GM18867 (cell line): ENCODE data around the gene PEX5.
"Not testable (repeated sequence)": the region's sequence is repeated elsewhere in the genome, so short reads cannot be mapped to it uniquely, and the experiment has no call there.

ENCODE experiments used
- ATAC-seq: cut with Tn5 transposase; IDR thresholded peaks from one replicate; pipeline ENCODE4 v1.9.1; 2021; ENCODE audit warnings: mild to moderate bottlenecking, moderate library complexity; ENCODE audit not compliant: unreplicated experiment

PEX5 gene

DNA sequence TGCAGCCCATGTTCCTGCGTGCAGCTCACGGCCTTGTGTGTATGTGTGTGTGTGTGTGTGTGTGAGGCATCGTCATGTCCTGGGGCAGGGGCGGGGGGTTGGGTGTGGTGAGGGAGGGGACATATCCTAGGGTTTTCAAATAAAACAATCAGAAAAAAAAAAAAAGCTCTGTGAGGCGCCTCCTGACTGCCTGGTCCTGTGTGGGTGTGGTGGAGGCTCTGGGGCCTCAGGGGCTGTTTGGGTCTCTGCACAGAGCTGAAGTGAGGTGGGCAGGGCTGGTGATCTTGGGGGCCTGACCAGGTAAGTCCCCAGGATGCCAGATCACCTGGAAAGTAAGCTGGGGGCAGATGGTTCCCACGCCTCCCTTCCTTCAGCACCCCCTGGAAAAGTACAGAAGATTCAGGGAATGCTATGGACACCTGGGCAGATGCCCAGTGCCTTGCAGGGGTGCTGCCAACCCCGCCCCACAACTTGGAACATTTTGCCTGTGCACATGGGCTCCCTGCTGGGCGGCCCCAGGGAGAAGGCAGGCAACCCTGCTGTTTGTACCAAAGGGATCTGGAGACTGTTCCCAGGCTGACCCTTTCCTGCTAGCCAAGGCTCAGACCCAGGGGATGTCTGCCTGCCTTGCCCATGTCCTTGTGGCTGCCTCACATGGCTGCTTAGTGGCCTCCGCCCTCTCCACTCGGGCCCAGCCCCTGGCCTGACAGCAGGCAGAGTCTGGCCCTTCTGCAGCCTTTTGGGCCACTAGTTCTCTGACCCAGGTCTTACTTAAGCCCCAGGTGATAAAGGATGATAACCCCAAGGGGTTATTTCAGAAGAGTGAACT is 30.5 kb upstream of the PEX5 start:
- no peak for ATAC-seq

- ATAC-seq, result no peak
These were observed 29.3 kb upstream of the PEX5 start for GRCh38 chr12:7160183-7160582.

DNA sequence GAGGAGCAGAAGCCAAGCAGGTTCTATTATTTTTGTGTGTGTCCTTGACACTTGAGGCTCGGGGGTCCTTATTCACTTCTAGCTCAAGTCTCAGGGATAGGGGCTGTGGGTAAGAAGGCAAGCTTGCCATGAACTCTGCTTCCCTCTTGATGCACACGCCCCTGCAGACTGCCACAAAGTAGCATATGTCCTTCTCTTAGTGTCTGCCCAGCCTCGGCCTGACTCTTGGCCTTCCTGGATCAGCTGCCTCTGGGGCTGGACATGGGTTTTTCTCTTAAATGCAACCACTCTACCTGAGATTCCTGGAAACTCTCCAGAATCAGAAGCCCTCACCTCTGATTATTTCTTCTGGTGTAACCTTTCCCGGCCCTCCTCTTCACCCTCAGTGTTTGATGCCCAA is 28.2 kb upstream of the PEX5 start:
- ATAC-seq, result no peak

DNA sequence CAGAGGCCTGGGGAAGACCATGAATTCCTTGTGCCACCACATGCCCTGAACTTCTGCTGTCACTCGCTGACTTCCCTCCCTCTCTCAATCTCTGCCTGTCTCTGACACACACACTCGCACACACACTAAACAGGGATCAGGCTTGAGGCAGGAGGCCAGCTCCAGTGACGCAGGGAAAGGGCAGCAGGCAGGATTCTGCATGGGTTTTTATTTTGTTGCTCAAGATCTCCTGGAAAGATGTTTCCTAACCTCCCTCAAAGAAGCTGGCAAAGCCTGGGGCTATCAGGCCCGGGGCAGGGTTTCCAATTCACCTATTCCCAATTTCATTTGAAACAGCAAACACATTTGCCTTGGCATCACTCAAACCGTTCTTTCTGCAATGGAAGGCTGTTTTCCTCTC is 27.7 kb upstream of the PEX5 start:
- ATAC-seq, result no peak

DNA sequence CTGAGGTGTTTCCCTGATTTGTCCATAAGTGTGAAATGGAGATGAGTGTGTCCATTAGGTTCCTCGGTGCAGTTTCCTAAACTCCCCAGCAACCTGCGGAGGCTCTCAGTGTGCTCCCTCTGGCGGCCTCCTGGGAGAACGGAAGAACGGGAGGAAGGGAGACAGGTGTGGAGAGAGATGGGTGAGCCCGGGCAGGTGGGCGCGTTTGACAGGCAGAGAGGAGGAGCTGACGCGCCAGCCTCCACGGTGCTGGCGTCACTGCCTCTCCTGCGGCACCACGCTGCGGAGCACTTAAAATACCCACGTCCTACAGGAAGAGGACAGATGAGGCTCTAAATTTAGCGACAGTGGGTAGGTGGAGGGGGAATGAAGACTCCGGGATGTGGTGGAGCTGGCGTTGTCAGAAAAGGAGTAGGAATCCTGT is 26.8 kb upstream of the PEX5 start:
- no peak for ATAC-seq

DNA sequence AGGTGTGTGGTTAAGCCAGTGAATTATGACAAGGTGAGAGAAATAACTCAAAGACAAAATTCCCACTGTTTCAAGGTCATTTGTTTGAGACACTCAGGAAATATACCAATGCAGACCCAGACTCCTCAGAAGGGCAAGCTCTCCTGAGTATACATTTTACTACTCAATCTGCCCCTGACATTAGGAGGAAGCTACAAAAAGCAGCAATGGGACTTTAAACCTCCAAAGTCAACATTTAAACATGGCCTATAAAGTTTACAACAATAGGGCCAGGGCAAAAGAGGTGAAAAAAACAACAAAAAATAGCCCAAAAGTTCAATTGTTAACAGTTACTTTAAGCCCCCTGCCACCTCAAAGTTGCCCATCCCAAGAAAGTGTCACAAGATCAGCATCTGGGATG is 19.5 kb upstream of the PEX5 start:
- no peak for ATAC-seq

GRCh38 chr12:7171854-7172253 is 17.6 kb upstream of the PEX5 start:
- no peak for ATAC-seq

DNA sequence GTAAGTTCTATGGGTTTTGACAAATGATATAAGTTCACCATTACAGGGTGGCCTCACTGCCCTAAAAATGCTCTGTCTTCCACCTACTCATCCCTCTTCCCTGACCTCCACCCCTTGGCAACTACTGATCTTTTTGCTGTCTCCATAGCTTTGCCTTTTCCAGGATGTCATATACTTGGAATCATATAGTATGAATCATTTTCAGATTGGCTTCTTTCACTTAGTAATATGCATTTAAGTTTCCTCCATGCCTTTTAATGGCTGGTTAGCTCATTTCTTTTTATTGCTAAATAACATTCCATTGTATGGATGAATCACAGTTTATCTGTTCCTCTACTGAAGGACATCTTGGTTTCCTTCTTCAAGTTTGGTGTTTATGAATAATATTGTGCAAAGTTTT is 14.0 kb upstream of the PEX5 start:
- no peak for ATAC-seq

DNA sequence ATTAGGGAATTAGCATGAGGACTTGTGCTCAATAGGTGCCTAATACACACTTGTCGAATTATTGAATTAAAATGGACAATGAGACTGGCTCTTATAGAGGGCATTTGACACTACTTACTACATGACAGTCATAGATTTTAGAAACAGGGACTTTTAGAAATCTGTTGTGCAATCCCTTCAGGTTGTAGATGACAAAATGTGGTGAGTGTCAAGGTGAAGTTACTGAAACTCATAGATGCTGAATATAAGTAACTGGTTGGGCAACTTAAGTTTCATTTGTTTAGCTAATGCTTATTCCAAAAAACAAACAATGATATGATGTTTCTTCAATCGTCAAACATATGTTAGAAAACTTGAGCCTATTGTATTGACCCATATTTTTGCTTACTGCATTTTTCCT is 12.9 kb upstream of the PEX5 start:
- ATAC-seq, result no peak

GRCh38 chr12:7178481-7178880 is 11.0 kb upstream of the PEX5 start:
- ATAC-seq, result no peak

GRCh38 chr12:7180685-7181084 is 8.8 kb upstream of the PEX5 start:
- no peak for ATAC-seq

DNA sequence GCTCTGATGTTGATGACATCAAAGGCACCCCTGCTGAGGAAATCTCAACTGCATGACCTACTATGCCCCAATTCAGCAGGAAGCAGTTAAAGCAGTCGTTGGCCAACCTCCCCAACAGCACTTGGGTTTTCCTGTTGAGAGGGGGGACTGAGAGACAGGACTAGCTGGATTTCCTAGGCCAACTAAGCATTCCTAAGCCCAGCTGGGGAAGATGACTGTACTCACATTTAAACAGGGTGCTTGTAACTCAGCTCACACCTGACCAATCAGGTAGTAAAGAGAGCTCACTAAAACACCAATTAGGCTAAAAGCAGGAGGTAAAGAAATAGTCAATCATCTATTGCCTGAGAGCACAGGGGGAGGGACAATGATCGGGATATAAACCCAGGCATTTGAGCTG is 3.4 kb upstream of the PEX5 start:
- not testable (repeated sequence) for ATAC-seq

- ATAC-seq, result peak; percentile 39
These were observed 706 bp upstream of the PEX5 start for GRCh38 chr12:7188562-7189397.

DNA sequence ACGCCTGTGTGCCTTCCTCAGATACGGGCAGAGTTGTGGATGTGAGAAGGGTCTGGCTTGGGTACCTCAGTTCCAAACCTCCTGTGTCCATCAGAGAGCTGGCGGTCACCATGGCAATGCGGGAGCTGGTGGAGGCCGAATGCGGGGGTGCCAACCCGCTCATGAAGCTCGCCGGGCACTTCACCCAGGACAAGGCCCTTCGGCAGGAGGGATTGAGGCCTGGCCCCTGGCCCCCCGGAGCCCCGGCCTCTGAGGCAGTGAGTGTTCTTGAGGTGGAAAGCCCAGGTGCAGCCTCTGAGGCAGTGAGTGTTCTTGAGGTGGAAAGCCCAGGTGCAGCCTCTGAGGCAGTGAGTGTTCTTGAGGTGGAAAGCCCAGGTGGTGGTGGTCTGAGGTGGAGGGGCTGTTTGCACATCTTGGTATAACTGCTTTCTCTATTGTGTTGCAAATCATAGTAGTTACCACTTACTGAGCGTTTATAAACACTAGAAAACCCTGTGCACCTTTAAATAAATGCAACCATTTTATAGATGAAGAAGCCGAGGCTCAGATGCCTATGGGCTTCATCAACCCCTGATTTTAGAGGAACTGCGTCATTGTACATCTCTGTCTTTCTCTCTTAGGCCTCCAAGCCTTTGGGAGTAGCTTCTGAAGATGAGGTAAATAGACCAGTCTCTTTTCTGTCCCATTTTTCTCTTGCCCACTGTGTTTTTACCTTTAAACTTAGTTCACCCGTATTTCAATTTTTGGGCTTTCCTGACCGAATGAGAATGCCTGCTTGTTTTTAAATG is 976 bp downstream of the PEX5 start:
- ATAC-seq, result no peak

GRCh38 chr12:7193674-7194073 is 4.2 kb downstream of the PEX5 start:
- no peak for ATAC-seq

- no peak for ATAC-seq
These were observed 8.4 kb downstream of the PEX5 start for GRCh38 chr12:7197841-7198240.

GRCh38 chr12:7203109-7203508 is 13.6 kb downstream of the PEX5 start:
- no peak for ATAC-seq

DNA sequence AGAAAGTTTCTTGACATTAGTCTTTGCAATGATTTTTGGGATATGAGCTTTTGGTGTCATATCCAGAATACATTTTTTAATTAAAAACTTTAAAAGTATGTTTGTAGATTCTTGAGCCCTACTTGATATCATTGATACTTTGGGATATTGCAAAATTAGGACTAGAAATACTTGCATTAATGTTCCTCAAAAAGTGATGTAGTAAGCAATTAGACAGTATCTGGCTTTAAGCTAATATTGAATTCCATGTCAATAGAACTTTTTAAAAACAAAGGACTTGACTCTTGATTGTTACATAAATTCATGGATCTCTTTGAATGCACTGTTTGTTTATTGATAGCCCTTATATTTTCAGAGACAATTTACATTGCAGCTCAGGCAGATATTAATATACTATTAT is 15.6 kb downstream of the PEX5 start:
- ATAC-seq, result no peak

- ATAC-seq, result no peak
These were observed 17.2 kb downstream of the PEX5 start for GRCh38 chr12:7206691-7207090.

DNA sequence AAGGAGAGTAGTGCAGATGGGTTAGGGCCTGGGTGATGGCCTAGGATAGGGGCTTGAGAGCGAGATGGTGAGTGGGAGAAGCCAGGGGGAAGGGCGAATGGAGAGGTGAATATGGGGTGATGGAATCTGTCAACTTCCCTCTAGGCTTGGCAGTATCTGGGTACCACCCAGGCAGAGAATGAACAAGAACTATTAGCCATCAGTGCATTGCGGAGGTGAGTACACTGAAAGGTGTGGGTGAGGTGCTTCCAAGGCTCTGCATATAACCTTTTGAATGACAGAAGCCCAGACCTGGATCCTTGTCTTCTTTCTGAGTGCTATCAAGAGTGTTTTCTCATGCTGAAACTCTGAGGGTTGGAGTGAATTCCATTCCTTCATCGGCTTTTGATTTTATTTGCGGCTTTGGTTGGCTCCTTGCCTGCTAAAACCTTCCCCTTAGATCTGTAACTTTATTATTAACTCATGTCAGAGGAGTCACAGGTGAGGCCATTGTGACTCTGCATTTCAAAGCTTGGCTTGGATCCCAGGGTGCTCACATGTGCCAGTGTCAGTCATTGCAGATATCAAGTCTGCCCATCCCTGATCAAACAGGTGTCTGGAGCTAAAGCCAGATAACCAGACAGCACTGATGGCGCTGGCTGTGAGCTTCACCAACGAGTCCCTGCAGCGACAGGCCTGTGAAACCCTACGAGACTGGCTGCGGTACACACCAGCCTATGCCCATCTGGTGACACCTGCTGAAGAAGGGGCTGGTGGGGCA is 18.6 kb downstream of the PEX5 start:
- ATAC-seq, result no peak

- no peak for ATAC-seq
These were observed 20.5 kb downstream of the PEX5 start for GRCh38 chr12:7209958-7210357.
